ENCODE measurements around the gene SNTN. TPM values are rescaled to one million over a fixed set of nuclear protein-coding genes. Genes with fewer than 3 reads are reported as not detected.
A peak's percentile ranks its signal among the peaks of the same experiment; 100 is the strongest.
"Not testable (repeated sequence)": the region's sequence is repeated elsewhere in the genome, so short reads cannot be mapped to it uniquely, and the experiment has no call there.

Gene SNTN
- polyA plus RNA-seq (ENCODE audit: insufficient read length in 12 of 12) = not detected
- long read RNA-seq, donor 1 = 0 reads
- long read RNA-seq, donor 2 = 0 reads
- long read RNA-seq, donor 3 = 0 reads
- long read RNA-seq, donor 4 = 0 reads
- long read RNA-seq, donor 5 = 0 reads
- long read RNA-seq, donor 6 = 0 reads
- long read RNA-seq, donor 7 = 0 reads
- long read RNA-seq, donor 8 = 0 reads
- long read RNA-seq, donor 9 = 0 reads
- long read RNA-seq, donor 10 = 0 reads
- long read RNA-seq, donor 11 = 0 reads

DNA sequence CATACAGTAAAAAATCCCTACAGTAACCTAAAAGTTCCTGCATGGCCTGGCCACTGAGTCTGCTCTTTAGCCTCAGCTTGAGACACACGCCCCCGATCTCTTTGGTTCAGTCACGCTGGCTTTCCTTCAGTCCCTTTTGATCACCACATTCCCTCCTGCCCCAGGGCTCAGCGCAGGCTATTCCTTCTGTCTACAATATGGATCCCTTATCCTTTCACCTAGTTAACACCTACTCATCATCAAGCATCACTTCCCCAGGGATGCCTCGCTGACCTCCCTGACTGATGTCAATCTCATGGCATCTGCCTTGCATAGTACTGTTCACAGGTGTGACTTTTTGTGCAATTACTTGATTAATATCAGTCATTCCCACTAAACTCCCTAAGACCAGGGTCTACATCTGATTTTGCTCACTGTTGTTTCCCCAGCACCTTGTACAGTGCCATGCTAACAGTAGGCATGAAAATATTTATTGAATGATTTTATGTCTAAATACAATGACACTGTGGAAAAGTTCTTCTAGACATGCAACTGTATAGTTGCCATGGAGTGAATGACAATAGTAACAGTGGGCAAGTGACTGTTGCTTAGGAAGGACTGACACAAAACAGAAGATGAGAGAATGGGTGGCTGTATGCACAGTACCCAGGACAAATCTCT is at the start of gene SNTN:
SNTN (plus strand) TSS at position 610 of the 660 bp plus-strand sequence; CDS start at position 623, 13 bp downstream.
- DNase-seq = no peak

- no peak for DNase-seq
Measured at GRCh38 chr3:63607716-63608115, 44.8 kb upstream of the SNTN start.

- no peak for DNase-seq
Measured at GRCh38 chr3:63609408-63609807, 43.1 kb upstream of the SNTN start.

- DNase-seq = no peak
Measured at GRCh38 chr3:63609834-63610233, 42.6 kb upstream of the SNTN start.

DNA sequence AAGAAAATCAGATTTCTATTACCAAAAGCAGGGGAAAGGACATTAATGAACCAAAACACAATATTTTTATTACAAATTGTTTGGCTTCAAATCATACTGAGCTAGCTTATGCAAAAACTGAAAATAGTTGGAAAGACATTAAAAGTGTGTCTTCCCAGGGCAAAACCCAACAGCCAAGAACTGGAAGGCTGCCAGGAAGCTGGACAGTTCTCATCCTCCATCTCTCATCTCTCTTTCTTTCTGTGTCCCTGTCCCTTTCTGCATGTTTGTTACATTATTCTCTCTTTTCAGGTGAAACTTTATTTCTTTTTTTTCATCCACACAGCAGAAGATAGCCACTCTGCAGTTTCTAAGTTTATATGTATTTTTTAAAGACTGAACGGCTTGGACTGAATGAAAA is 41.1 kb upstream of the SNTN start:
- no peak for DNase-seq

DNA sequence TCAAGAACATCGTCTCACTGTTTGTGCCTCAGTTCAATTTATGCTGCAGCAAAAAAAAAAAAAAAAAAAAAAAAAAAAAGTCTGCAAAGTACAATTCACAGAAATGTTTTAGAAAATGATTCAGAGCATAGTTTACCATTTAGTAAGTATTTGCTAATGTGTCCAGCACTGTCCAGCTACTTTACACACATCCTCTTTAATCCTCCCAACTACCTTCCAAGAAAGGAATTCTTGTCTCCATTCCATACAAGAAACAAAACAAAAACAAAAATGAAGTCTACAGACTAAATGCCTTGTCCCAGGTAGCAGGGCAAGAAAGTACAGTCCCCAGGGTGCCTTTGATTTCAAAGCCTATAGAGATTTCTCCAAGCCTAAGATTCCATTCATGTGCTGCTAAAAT is 38.9 kb upstream of the SNTN start:
- DNase-seq = no peak

DNA sequence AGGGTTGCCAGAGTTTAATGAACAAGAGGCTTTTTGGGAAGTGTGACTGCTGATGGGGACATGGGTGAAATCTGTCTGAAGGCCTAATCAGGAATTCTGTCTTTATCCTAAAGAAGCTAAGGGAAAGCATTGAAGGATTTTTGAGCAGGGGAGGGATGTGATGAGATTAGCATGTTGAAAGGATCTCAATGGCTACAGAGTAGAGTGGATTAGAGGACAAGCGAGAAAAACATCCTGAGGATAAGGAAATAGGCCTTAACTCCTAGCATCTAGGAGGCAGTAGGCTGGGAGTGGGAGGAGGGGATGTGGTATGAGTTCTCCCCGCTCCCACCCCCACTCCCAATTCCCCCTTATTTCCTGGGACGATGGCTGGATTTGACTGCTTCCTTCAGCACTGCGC is 35.1 kb upstream of the SNTN start:
- DNase-seq = no peak

GRCh38 chr3:63624941-63625560 is 27.4 kb upstream of the SNTN start:
- peak; percentile 5 for DNase-seq

- DNase-seq = no peak
Measured at GRCh38 chr3:63631670-63632069, 20.8 kb upstream of the SNTN start.

DNA sequence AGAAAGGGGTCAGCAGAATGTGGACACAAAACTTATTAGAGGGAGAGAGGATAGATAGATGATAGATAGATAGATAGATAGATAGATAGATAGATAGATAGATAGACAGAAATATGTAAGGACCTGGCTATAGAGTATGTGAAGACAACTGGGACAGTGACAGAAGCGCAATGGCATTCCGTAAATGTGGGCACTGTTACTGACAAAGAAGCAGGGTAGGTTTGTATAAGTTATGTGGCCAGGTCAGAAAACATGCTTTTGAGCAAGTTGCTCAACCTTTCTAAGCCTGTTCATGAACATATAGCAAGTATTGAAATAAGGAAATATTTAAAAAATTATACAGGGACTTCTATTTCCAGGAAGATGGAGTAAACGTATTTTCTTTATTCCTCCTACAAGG is 17.3 kb upstream of the SNTN start:
- no peak for DNase-seq

DNA sequence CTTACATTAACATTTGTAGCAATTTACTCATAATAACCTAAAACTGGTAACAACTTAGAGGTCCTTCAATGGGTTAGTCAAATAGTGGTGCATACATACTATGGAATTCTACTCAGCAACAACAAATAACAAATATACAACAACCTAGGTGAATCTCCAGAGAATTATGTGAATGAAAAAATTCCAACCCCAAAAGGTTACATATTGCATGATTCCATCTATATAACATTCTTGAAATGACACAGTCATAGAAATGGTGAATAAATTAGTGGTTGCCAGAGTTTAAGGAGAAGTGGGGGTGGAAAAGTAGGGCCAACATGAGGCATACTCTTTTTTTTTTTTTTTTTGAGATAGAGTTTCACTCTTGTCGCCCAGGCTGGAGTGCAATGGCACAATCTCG is 12.7 kb upstream of the SNTN start:
- DNase-seq = no peak

- DNase-seq = no peak
Measured at GRCh38 chr3:63642488-63642887, 10.0 kb upstream of the SNTN start.

- no peak for DNase-seq
Measured at GRCh38 chr3:63644212-63644797, 8.2 kb upstream of the SNTN start.

GRCh38 chr3:63644928-63645781 is 7.3 kb upstream of the SNTN start:
- DNase-seq = not testable (repeated sequence)

- DNase-seq = no peak
Measured at GRCh38 chr3:63654211-63654610, 1.7 kb downstream of the SNTN start.

DNA sequence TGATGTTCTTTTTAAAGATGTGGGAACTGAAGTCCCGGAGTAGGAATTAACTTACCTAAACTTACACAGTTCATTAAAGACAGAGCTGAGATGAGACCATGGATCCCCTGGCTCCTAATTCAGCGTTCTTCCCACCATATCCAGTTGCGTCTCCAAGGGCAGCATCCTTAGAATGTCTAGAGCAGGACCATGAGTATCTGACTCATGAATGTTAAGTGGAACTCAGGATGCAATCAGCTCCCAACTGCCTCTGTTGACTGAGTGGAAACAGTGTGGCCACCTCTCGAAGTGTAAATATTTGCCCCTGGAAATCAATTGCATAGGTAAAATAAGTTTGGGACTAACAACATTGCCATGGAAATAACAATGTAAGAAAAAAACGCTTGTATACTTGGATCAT is 2.5 kb downstream of the SNTN start:
- no peak for DNase-seq

DNA sequence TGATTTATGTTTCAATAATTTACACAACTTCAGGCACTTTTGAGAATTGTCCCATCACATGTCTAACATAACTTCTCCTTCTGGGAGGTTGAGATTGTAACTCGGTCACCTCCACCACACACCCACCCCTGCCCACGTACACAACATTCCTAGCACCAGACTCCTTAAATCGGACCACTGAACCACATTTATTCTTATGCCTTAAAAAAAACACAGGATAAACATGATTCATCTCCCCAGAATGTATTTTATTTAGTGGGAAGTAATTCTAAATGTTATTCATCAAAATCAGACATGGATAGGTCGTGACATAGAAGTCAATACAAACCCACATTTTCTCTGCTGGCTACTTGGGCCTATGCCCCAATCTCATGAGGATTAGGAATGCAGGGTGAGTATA is 3.0 kb downstream of the SNTN start:
- DNase-seq = no peak

- DNase-seq = no peak
Measured at GRCh38 chr3:63656786-63657185, 4.3 kb downstream of the SNTN start.

GRCh38 chr3:63661242-63661641 is 8.8 kb downstream of the SNTN start:
- no peak for DNase-seq

DNA sequence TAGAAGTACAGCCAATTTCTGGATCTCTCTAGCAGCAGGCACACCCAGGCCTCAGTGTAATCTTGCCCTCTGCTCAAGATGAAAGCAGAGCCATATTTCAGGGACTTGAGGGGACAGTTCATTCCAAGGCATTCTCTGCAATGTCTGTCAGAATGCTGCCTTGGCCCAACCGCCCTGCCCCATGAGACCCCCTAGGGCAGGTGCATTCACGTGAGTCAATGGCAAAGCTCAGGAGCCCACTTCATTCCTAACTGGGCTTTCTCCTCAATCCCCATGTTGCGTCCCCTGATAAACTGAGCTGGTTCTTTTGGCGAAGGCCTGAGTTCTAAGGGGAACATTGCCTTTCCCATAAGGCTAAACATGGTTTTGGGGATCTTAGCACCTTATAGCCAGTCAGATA is 9.5 kb downstream of the SNTN start:
- DNase-seq = no peak

- no peak for DNase-seq
Measured at GRCh38 chr3:63662500-63662899, 10.0 kb downstream of the SNTN start.

DNA sequence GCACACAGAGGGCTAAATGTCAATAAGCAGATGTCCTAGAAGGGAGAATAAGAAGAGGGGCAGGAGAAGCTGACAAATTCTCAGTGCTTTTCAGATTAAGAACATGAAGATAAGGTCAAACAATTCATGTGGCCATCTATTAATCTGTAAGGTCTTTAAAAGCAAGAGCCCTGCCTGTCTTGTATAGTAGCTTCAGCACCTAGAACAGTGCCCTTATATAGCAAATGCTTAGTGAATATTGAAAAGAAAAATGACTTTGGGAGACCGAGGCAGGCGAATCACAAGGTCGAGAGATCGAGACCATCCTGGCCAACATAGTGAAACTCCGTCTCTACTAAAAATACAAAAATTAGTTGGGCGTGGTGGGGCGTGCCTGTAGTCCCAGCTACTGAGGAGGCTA is 18.1 kb downstream of the SNTN start:
- DNase-seq = no peak

Data from muscle of arm (tissue), 14 donors.